GM21367 (cell line): ENCODE data around the gene SLC9A3.

Source experiments
- ATAC-seq: cut with Tn5 transposase; IDR thresholded peaks from one replicate; pipeline ENCODE4 v1.9.1; 2021; ENCODE audit not compliant: unreplicated experiment

The SLC9A3 gene

DNA sequence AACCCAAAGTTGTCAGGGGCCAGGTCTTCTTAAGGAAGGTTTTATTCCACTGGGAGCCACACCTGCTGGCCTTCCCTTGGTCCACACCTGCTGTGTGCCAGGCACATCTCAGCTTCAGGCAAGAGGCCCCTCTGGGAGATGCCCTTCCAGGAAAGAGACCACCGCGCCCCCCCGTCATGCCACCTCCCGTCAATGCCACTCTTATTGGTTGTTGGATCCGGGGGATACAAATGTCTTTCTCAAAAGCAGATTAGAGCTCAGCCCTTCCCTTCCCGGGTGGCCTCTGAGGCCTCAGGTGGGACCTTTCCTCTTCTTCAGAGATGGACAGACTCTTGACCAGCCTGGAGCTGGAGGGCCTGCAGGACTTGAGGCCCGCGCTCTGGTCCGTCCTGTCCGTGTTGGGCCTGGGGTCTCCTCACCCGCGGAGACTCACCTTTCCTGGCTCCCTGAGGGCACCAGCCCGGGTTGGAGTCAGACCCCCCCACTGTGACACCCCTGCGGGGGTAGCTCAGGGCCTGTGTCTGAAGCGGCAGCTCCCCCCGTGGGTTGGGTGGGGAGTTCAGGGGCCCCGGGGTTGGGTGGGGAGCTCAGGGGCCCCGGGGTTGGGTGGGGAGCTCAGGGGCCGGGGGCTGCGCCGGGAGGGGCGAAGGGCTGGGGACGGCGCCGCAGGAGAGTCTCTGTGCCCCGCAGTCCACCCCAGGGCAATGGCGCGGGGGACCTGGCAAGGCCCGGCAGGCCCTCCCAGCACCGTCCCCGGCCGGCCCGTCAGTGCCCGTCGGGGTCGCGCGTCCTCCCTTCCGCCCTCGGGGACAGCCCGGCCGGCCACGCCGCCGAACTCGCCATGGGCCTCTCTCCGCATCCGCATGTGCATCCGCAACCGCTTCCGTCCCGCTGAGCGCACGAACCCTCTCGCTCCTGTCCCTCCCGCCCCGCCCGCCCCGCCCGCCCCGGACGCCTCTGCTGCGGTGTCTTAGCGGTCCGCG, 3.7 kb upstream of the SLC9A3 start:
- ATAC-seq = no peak

GRCh38 chr5:526456-527088, 2.3 kb upstream of the SLC9A3 start:
- no peak for ATAC-seq

DNA sequence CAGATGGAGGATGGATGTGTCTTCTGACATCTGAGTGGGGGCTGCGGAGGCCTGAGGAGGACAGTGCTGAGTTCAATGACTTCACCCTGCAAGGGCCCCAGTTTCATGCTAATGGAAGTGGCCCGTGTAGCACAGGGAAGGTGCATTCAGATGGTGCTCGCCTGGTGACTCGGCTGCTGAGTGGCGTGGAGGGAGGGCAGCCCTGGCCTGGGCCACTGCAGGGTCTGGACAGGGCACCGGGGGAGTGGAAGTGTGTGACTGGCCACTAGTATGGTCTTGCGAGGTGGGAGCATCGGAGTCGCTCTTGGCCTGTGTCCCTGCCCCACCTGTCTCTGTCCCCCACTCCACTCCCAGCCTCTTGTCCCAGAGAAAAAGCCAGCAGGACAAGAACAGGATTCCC, 1.7 kb upstream of the SLC9A3 start:
- no peak for ATAC-seq

GRCh38 chr5:524973-525761, 918 bp upstream of the SLC9A3 start:
- ATAC-seq = no peak

- no peak for ATAC-seq
Observed at GRCh38 chr5:523441-524222, 617 bp downstream of the SLC9A3 start.

DNA sequence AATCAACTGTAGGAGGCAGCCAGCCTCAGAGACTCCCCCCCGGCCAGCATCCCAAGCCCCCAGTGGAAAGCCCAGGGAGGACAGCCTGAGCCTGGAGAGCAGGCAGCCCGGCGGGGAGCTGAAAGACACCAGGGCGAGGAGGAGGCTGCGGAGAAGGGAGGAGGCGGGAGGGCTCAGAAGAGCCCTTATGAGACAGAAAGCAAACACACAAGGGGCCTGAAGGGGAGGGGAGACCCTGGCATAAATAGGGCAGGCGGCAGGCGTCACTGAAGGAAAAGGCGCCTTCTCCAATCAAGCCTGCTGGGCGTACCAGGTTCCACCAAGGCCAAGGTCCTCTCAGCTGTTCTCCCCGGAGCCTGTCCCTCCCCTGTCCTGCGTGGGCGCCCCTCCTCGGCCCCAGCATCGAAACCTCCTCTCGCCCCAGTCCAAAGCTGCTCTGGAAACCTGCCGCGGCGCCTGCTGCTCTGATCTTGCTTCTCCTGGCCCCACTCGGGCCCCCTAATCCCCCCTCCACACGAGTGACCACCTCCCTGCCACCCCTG, 1.3 kb downstream of the SLC9A3 start:
- no peak for ATAC-seq

DNA sequence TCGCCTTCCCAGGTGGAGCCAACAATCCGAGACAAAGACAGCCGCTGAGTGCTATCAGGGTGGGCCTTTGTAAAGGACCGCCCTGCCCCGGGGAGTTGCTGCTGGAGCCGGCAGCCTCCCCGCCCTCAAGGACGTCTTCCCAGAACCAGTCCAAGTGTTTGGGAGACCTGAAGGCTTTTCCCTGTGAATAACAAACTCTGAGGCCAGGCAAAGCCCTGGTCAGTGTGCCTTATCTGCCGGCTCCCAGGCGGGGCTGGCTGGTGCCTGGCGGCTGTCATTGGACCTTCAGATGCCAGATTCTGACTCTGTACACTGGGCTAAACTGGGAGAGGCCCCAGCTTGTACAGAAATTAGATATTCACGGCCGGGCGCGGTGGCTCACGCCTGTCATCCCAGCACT, 2.1 kb downstream of the SLC9A3 start:
- no peak for ATAC-seq

GRCh38 chr5:521680-522079, 2.6 kb downstream of the SLC9A3 start:
- ATAC-seq = no peak

DNA sequence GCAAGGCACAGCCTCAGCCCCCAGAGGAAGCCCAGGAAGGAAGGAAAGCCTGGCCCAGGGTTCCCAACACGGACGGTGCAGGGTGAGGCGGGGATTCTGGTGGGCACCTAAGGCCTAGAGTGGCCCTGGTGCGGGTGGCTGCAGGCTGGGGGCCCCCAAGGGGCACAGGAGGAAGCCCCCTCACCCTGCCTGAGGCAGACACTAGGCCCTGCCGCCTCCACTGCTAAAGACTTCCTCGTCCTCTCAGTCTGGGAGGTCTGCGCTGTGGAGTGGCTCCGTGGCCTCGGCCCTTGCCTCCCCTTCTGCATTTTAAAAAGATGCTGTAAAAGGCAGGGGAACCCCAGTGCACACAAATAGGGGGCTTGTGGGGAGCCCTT, 3.4 kb downstream of the SLC9A3 start:
- ATAC-seq = no peak

DNA sequence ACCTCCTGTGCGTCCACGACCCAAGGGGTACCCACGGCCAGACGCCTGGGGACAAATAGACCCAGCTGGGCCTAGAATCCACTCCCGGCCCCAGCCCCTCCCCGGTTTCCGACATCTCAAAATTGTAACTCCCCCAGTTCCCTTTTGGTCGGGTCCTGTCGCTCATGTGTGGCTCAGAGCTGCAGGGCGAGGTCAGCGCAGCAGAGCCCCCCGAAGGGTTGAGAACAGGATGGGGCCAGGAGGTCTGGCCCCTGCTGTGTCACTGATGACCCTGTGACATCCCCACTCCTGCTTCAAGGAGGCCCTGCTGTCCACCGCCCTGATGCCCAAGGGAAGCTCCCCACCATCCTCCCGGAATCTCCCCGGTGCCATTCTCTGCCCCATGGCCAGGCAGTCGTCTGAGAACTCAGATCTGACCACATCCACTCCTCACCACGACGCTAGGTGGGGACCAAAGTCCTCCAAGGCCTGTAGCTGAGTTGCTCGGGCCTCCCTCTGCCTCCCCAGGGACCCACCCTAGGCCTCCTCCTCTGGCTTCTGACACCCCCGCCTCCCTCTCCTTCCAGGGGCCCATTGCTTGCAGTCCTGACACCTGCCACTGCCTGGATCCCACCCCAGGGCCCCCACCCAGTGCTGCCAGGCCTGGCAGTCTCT, 3.9 kb downstream of the SLC9A3 start:
- no peak for ATAC-seq

DNA sequence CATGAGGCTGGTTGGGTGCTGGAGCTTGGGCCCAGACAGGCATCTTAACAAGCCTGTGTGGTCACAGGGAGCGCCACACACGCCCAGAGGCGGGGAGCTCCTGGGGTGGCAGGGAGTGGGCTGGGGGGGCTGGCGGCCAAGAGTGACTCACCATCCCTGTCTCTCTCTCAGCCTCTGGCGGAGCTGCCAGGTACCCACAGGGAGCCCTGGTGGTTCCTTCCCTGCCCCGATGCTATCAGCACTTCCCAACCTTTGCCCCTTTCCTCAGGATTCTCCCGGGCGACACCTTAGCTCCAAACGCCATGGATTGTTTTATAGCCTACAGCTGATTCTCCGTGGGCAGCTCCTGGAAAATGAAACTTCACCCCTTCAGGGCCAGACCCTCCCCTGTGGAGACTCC, 5.5 kb downstream of the SLC9A3 start:
- ATAC-seq = no peak

DNA sequence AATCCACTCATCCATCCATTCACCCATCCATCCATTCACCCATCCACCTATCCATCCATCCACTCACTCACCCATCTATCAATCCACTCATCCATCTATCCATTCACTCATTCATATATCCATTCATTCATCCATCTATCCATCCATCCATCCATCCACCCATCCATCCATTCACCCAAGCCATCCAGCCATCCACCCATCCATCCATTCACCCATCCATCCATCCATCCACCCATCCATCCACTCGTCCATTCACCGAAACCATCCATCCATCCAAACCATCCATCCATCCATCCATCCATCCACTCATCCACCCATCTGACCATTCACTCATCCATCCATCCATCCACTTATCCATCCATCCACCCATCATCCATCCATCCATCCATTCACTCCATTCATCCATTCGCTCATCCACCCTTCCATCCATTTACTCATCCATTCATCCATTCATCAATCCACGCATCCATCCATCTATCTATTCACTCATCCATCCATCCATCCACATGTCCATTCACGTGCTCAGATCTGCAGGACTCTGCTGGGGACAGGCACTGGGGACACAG, 6.6 kb downstream of the SLC9A3 start:
- ATAC-seq = no peak

- no peak for ATAC-seq
Observed at GRCh38 chr5:516980-517379, 7.3 kb downstream of the SLC9A3 start.

DNA sequence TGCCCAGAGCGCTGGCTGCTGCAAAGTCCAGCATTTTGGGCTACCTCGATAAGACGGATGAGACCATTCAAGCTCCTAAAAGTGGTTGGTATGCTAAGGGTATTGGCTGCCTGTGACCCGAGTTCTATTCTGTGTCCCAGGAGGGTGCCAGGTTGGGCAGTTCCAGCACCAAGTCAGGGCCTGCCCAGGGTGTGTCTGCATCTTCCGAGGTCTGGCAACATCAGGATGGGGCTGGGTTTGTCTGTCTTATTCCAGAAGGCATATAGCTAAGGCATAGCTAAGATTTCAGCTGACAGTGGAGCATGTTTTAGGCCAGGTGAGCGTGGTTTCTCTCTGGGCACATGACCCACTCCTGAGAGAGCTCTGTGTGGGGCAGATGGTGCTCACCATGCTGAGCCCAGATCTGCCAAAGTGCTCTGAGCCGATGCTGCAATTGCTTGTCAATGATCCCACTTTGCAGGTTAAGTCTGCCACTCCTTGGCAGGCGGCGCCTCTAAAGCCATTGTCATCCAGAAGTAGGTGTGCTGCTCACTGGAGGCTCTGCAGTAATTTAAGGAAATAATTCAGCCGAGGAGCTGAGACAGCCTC, 7.8 kb downstream of the SLC9A3 start:
- no peak for ATAC-seq

DNA sequence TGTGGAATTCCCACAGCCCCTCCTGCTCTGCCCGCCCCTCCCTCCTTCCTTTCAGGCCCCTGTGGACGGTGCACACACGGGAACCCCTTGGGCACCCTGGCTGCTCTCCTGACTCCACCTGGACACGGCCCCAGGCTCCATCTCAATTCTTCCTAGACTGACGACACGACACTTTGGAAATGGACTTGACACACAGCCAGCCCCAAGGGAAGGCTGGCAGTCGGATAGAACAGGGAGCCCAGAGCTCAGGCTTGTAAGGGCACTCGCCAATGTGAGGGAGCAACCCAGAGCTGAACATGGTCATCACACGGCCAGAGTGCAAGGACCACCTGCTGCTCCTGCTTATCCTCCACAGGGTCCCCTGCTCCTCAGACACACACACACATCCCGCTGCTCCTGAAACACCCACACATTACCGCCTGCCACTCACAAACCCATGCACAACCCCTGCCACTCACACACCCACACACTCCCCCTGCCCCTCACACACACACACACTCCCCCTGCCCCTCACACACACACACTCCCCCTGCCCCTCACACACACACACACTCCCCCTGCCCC, 8.9 kb downstream of the SLC9A3 start:
- ATAC-seq = no peak

DNA sequence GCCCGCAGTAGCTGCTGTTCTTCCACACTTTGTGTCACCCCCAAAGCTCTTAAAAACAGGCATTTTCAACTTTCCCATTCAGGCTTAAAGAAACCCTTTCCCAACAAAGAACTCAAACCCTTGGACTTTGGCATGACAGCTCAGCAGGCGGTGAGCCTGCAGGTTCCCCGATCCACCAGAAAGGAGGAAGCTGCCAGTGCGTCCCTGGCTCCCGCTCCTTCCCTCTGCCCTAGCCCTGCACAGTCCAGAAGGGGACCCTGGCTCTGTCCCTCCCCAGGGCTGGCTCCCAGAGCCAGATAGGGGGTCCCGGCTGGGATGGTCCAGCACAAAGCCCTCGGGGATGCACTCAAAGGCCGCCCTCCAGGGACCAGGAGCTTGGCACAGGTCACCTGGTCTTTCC, 9.6 kb downstream of the SLC9A3 start:
- ATAC-seq = no peak

- ATAC-seq = no peak
Observed at GRCh38 chr5:514101-514485, 10.2 kb downstream of the SLC9A3 start.

GRCh38 chr5:513216-514100, 10.8 kb downstream of the SLC9A3 start:
- ATAC-seq = no peak
